NCI-H2196 (cell line): Measurements from ENCODE around the gene APOBEC3F.
"Not testable (repeated sequence)": the region's sequence is repeated elsewhere in the genome, so short reads cannot be mapped to it uniquely, and the experiment has no call there.

Experiments
- DNase-seq: peaks from one replicate; lab custom pipeline; 2025; ENCODE audit not compliant: unreplicated experiment; lab: John Stamatoyannopoulos, UW

APOBEC3F gene

GRCh38 chr22:39068033-39068785 lies 27.5 kb downstream of the APOBEC3F start:
- DNase-seq = no peak

- DNase-seq = no peak
These were observed 29.5 kb downstream of the APOBEC3F start for GRCh38 chr22:39070186-39070585.

- not testable (repeated sequence) for DNase-seq
These were observed 31.9 kb downstream of the APOBEC3F start for GRCh38 chr22:39072581-39072981.

- DNase-seq = no peak
These were observed 33.3 kb downstream of the APOBEC3F start for GRCh38 chr22:39073981-39074380.

- not testable (repeated sequence) for DNase-seq
These were observed 35.7 kb downstream of the APOBEC3F start for GRCh38 chr22:39076155-39077025.

- not testable (repeated sequence) for DNase-seq
These were observed 36.6 kb downstream of the APOBEC3F start, which contains the start of gene APOBEC3G for GRCh38 chr22:39077026-39077840. TSS of gene APOBEC3G (plus strand) at chr22:39077275. CDS start at chr22:39077362, 87 bp downstream.

GRCh38 chr22:39077912-39078311 lies 37.2 kb downstream of the APOBEC3F start:
- not testable (repeated sequence) for DNase-seq

- DNase-seq = no peak
These were observed 37.7 kb downstream of the APOBEC3F start for GRCh38 chr22:39078329-39078728.

GRCh38 chr22:39079054-39079637 lies 38.5 kb downstream of the APOBEC3F start:
- DNase-seq = not testable (repeated sequence)

- no peak for DNase-seq
These were observed 39.5 kb downstream of the APOBEC3F start for GRCh38 chr22:39080052-39080762.

GRCh38 chr22:39081016-39081415 lies 40.4 kb downstream of the APOBEC3F start:
- no peak for DNase-seq

GRCh38 chr22:39081598-39081997 lies 40.9 kb downstream of the APOBEC3F start:
- DNase-seq = no peak

GRCh38 chr22:39083212-39084165 lies 42.8 kb downstream of the APOBEC3F start:
- DNase-seq = no peak

- DNase-seq = no peak
These were observed 44.0 kb downstream of the APOBEC3F start for GRCh38 chr22:39084666-39085065.

GRCh38 chr22:39087098-39087497 lies 46.4 kb downstream of the APOBEC3F start:
- no peak for DNase-seq

GRCh38 chr22:39087881-39088684 lies 47.4 kb downstream of the APOBEC3F start:
- peak; percentile 14 for DNase-seq

- DNase-seq = no peak
These were observed 48.0 kb downstream of the APOBEC3F start for GRCh38 chr22:39088685-39089032.

- no peak for DNase-seq
These were observed 49.3 kb downstream of the APOBEC3F start for GRCh38 chr22:39089928-39090327.
